Measurements from ENCODE around the gene MYH1.

The MYH1 gene

DNA sequence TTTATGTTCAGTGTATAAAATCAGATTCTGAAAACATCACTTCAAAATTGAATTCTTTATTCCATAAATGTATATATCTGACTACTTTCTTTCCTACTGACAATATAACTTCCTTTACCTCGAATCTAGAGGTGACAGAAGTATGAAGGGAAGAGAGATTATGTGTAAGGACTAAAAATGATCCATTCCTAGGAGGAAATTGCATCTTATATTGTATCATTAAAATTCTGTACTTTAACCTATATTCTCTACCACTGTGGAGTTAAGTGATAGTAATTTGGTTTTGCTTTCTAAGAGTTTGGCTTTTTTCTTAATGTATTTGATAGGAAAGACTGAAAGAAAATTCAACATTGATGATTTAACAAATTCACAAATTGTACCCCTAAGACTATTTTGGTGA is 60.4 kb downstream of the MYH1 start:
- Histone ChIP-seq H3K9me2 (replicated peaks; ENCODE audit: insufficient read depth, low read length) (no peaks in the 10 kb centered on the region), H3K27me3 (replicated peaks; ENCODE audit: insufficient read depth, low read length) (no peaks in the 10 kb centered on the region), H3F3A (ENCODE audit: insufficient read depth, low read length) (no peaks in the 10 kb centered on the region), H3K36me3 (replicated peaks; ENCODE audit: insufficient read depth, low read length) (no peaks in the 10 kb centered on the region), H3K4me1 (ENCODE audit: low read length) (no peaks in the 10 kb centered on the region), H3K9ac (ENCODE audit: low read length) (no peak overlapping the region), H2AFZ (ENCODE audit: low read length) (no peak overlapping the region), H3K4me3 (ENCODE audit: low read length) (no peak overlapping the region), H3K27ac (ENCODE audit: low read length) (no peak overlapping the region), H4K20me1 (ENCODE audit: insufficient read depth, low read length) (no peaks in the 10 kb centered on the region), H3K79me2 (ENCODE audit: low read length) (no peaks in the 10 kb centered on the region), H3K9me3 (replicated peaks; ENCODE audit: insufficient read depth, low read length) (no peaks in the 10 kb centered on the region), H3K4me2 (ENCODE audit: low read depth, low read length) (no peak overlapping the region)
- DNase-seq: no peak
- TF ChIP-seq, protein P1, sequence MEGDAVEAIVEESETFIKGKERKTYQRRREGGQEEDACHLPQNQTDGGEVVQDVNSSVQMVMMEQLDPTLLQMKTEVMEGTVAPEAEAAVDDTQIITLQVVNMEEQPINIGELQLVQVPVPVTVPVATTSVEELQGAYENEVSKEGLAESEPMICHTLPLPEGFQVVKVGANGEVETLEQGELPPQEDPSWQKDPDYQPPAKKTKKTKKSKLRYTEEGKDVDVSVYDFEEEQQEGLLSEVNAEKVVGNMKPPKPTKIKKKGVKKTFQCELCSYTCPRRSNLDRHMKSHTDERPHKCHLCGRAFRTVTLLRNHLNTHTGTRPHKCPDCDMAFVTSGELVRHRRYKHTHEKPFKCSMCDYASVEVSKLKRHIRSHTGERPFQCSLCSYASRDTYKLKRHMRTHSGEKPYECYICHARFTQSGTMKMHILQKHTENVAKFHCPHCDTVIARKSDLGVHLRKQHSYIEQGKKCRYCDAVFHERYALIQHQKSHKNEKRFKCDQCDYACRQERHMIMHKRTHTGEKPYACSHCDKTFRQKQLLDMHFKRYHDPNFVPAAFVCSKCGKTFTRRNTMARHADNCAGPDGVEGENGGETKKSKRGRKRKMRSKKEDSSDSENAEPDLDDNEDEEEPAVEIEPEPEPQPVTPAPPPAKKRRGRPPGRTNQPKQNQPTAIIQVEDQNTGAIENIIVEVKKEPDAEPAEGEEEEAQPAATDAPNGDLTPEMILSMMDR (IDR thresholded peaks at IDR 0.05; ENCODE audit: low read length): no peak
- no peak for TF ChIP-seq EZH2 (optimal IDR thresholded peaks at IDR 0.05; ENCODE audit: low read depth, low read length)
- no peak for TF ChIP-seq EZH2phosphoT487 (IDR thresholded peaks at IDR 0.05; ENCODE audit: low read length)

DNA sequence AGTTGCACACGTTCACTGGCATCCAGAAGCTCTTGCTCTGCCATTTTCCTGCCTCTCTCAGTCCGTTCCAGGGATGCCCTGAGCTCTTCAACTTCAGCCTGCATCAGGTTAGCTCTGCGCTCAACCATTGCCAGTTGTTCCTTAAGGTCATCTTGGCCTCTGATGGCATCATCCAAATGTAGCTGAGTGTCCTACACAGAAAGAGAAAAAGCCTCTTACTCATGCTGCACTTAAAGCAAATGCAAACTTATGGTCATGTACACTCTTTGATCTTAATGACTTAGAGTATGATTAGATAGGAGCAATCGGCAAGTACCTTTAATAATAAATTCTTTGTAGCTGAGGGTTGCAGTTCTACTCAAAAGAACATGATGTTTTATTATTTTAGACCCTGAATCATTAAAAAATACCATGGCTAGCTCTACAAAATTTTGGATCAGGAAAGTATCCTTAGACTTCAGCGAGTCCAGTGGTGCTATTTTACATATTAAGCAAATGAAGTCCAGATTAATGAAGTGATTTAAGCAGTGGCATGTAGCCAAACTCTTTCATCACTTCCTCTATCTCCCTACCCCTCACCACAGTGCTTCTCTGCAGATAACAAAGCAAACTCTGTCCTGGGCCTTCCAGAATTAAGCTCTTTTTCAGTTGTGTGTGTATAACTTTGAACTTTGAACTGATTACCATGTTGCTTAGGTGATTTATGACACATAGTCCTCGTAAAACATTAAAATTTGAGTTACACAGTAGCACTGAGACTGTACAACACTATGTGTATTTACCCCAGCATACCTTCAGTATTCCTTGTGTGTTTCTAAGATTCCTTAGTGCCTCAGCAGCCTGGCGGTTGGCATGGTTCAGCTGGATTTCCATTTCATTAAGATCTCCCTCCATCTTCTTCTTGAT is 71.1 kb downstream of the MYH1 start:
- Histone ChIP-seq H3F3A (ENCODE audit: insufficient read depth, low read length) (no peaks in the 10 kb centered on the region), H3K36me3 (replicated peaks; ENCODE audit: insufficient read depth, low read length) (no peaks in the 10 kb centered on the region), H2AFZ (ENCODE audit: low read length) (no peak overlapping the region), H3K4me1 (ENCODE audit: low read length) (no peaks in the 10 kb centered on the region), H4K20me1 (ENCODE audit: insufficient read depth, low read length) (no peaks in the 10 kb centered on the region), H3K9ac (ENCODE audit: low read length) (no peak overlapping the region), H3K9me2 (replicated peaks; ENCODE audit: insufficient read depth, low read length) (no peaks in the 10 kb centered on the region), H3K79me2 (ENCODE audit: low read length) (no peaks in the 10 kb centered on the region), H3K4me3 (ENCODE audit: low read length) (no peak overlapping the region), H3K4me2 (ENCODE audit: low read depth, low read length) (no peak overlapping the region), H3K27me3 (replicated peaks; ENCODE audit: insufficient read depth, low read length) (no peaks in the 10 kb centered on the region), H3K27ac (ENCODE audit: low read length) (no peak overlapping the region), H3K9me3 (replicated peaks; ENCODE audit: insufficient read depth, low read length) (no peaks in the 10 kb centered on the region)
- TF ChIP-seq EZH2 (optimal IDR thresholded peaks at IDR 0.05; ENCODE audit: low read depth, low read length) (no peak), EZH2phosphoT487 (IDR thresholded peaks at IDR 0.05; ENCODE audit: low read length) (no peak)
- TF ChIP-seq, protein P1 (IDR thresholded peaks at IDR 0.05; ENCODE audit: low read length): no peak
- DNase-seq: no peak
